Activated T-cell treated with anti-CD3 and anti-CD28 coated beads for 24 hours (primary cell): ENCODE measurements around the gene GTSE1.

Experiments
- DNase-seq: peaks from one replicate; pipeline ENCODE4 v3.0.0-alpha.2; 2020; ENCODE audit warnings: low read depth

The GTSE1 gene

GRCh38 chr22:46273432-46274148 is 23.1 kb upstream of the GTSE1 start:
- no peak for DNase-seq

- no peak for DNase-seq
Measured at GRCh38 chr22:46274381-46274780, 22.3 kb upstream of the GTSE1 start.

DNA sequence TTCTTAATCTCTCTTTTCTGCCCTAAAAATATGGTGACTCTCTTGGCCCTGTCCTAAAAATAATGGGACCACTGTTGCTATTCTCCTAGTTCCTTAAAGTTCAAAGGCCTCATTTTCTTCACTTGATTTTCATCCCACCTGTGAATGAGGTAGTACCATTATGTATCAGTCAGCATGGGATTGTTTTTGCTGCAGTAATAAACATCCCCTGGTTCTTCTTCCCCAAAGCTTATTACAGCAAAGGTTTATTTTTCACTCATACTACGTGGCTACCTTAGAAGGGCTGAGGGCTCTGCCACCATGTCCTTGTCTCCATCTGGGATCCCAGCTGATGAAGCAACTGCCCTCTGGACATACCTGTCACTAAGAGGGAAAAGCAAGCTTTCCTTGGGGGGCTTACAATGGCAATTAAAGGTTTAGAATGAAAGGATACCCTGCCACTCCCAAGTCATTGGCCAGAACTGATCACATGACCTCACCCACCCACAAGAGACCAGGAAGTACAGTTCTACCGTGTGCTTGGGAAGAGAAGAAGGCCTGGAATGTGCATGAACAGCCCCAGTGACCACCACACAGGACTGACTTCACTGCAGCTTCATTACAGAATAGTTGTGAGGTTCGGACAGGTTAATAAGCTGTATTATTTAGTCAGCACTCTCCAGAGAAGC is 21.1 kb upstream of the GTSE1 start:
- DNase-seq, result no peak

DNA sequence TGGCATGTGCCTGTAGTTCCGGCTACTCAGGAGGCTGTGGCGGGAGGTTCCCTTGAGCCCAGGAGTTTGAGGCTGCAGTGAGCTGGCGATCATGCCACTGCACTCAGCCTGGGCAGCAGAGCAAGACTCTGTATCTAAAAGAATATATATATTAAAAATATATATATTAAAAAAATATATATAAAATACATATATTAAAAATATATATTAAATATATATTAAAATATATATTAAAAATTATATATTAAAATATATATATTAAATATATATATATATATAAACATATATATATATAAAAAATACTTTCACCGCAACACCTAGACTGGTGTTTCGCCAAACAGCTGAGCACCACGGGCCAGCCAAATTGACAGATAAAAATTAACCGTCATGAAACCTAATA is 20.1 kb upstream of the GTSE1 start:
- no peak for DNase-seq

DNA sequence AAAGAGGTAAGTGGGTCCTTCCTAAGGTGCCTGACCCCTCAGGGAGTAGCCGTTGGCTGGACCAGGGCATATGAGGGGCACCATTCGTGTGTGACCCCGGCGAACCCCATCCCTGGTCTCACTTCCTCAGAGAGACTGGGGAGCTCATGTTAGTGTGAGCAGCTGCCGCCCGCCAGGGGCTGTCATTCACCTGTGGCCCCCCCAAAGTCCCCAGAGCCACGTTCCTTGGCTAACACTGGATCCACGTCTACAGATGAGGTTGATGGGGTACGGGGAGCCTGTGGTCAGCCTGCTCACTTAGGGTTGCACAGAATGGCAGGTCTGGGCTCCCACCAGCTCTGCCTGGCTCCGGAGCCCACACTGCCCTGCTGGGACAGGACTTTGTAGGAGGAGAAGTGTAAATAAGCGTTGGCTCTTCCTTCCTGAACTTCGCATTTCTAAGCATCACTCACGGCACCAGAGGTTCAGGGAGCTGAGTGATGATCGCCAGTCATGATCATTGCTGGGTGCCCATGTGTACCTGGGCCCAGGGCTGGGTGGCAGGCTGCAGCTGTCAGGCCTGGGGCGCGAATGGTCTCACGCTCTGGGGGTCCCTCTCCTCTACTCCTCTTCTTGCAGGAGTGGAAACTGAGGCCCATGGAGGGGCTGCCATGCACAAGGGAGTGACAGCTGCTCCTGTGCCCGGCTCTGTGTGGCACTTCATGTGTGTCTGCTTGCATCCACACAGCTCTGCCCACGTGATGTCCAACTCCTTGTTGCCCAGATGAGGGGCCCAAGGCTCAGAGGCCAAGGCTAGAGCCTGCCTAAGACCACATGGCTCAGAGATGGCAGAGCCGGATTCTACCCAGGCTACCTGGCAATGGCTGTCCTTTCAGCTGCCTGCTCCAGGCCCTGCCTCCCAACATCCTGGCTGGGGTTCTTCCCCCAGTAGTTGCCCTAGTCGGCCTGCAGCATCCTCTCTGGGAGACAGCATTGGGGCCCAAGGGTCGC is 17.7 kb upstream of the GTSE1 start:
- DNase-seq, result no peak

GRCh38 chr22:46280063-46280817 is 16.4 kb upstream of the GTSE1 start:
- no peak for DNase-seq

DNA sequence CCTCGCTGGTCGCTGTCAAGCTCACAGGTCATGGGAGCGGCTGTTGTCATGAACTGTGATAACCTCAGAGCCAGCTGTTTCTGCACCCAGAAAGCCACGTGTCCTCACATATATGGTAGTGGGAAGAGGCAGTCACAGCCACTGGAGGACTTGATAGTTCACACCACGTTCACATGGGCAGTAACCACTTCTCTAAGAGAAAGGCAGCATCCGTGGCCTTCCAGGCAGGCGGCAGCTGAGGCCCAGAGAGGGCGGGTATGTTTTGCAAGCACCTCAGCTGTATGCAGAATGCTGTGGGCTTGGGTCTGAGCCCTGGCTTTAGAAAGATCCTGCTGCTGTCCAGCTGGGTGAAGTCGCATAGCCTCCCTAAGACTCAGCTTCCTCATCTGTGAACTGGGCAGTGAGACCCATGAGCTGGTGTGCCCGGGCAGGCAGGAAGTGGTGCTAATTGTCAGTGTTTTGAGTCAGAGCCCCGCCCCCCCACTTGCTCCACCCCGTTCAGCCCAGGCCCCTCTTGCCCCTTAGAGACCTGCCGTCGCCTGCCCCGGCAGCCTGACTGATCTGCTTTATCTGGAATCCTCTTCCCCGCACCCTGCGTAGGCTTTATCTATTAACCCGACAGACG is 15.6 kb upstream of the GTSE1 start:
- no peak for DNase-seq

GRCh38 chr22:46281866-46282678 is 14.6 kb upstream of the GTSE1 start:
- no peak for DNase-seq

DNA sequence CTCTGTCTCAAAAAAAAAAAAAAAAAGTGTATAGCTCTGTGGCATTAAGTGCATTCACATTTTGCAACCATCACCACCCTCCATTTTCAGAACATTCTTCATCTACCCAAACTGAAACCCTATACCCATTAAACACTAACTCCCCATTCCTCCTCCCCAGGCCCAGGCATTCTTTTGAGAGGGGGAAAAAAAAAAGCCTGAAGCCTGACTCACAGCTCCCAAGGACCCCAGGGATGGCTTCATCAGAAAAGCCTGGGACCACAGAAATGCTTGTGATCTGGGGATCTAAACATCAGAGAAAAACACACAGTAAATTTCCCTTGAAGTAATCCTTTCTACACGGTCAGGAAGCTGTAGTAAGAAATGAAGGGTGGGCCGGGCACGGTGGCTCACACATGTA is 10.7 kb upstream of the GTSE1 start:
- DNase-seq, result no peak

- DNase-seq, result no peak
Measured at GRCh38 chr22:46286941-46287872, 9.5 kb upstream of the GTSE1 start.

GRCh38 chr22:46287873-46288751 is 8.6 kb upstream of the GTSE1 start:
- DNase-seq, result no peak

- no peak for DNase-seq
Measured at GRCh38 chr22:46288846-46289243, 7.8 kb upstream of the GTSE1 start.

GRCh38 chr22:46289244-46289891 is 7.3 kb upstream of the GTSE1 start:
- DNase-seq, result no peak

DNA sequence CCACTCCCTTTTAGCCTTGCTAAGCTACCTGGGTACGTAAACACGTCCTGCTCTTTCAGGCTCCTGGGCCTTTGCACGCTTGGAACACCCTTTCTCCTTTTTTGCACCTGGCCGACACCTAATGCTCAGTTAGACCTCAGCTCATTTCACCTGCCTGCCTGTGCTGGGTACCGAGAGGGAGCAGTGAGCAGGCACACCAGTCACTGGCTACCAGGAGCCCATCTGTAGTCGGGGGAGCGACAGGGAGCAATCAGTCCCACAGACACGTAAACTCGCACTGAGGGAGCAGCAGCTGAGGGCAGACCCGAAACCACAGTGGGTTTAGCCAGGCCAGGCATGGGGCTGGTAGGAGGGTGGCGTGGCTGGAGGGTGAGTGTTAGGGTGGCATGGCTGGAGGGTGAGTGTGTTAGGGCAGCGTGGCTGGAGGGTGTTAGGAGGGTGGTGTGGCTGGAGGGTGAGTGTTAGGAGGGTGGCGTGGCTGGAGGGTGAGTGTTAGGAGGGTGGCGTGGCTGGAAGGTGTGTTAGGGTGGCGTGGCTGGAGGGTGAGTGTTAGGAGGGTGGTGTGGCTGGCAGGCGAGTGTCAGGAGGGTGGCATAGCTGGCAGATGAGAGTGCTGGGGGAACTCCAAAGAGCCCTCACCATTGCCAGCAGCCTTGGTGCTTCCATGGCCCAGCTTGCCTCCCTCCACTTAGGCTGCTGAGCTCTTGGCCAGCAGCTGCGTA is 6.4 kb upstream of the GTSE1 start:
- DNase-seq, result no peak

DNA sequence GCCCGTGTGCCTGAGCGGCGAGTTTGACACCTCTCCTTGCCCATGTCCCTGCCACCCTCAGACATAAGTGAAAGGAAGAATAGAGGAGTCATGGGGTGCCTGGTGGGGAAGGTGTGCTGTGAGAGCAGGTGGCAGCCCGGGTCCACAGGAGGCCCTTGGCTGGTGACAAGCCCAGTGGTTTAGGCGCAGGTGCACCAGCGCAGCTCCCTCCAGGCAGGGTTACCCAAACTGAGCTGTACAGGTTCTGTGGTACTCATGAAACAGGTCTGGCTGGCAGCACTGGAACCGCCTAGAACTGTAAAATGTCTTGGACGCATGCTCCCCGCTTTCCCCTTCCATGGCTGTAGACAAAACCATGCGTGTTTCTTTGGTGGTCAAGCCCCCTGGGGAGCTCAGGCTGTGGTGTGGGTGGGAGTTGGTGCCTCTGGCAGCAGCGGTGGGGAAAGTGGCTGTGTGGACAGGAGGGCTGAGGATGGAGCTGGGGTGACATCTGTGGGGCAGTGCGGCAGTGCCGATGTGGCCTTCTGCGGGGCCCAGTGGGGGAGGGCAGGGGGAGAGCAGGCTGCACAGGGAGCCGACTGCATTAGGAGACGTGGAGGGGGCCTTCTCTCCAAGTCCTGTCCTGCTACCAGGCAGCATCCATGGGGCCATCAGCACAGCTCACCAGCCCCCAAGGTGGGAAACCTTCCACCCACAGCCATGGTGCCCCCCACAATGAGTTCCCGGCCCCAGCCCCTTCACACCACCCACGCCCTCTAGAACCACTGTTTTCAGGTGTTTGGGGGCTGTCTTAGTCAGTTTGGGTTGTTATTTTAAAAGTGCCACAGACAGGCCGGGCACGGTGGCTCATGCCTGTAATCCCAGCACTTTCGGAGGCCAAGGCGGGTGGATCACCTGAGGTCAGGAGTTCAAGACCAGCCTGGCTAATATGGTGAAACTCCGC is 5.6 kb upstream of the GTSE1 start:
- no peak for DNase-seq

GRCh38 chr22:46292173-46292572 is 4.5 kb upstream of the GTSE1 start:
- no peak for DNase-seq
